KMS-11 (cell line): Measurements from ENCODE around the gene NAMPT.

ENCODE experiments used
- H2AFZ ChIP-seq: fragments of 200-600 bp; sonication (generic); 2 replicates; pipeline ENCODE4 v1.6.1; 2016; ENCODE audit warnings: antibody characterized with exemption, mixed run types, low read depth
- H3K27ac ChIP-seq: fragments of 200-600 bp; sonication (generic); 2 replicates; pipeline ENCODE4 v1.6.1; 2016; ENCODE audit warnings: mild to moderate bottlenecking, mixed run types
- H3K27me3 ChIP-seq: fragments of 200-600 bp; sonication (generic); 2 replicates; pipeline ENCODE4 v1.6.1; 2017; ENCODE audit warnings: mild to moderate bottlenecking, low read depth, mixed run types, moderate library complexity; ENCODE audit not compliant: insufficient read depth
- H3K36me3 ChIP-seq: fragments of 200-600 bp; sonication (generic); 2 replicates; pipeline ENCODE4 v1.6.1; 2017; ENCODE audit warnings: mild to moderate bottlenecking, mixed run types; ENCODE audit not compliant: insufficient read depth
- H3K4me1 ChIP-seq: fragments of 200-600 bp; sonication (generic); 2 replicates; pipeline ENCODE4 v1.6.1; 2016; ENCODE audit warnings: mild to moderate bottlenecking, low read depth, mixed run types; ENCODE audit not compliant: poor library complexity, severe bottlenecking
- H3K4me2 ChIP-seq: fragments of 200-600 bp; sonication (generic); 2 replicates; pipeline ENCODE4 v1.7.0; 2016; ENCODE audit warnings: mild to moderate bottlenecking, mixed run types
- H3K4me3 ChIP-seq: fragments of 200-600 bp; sonication (generic); IDR thresholded peaks from 2 replicates; pipeline ENCODE4 v1.6.1; 2017; ENCODE audit warnings: low read depth, low read length, mixed read lengths; ENCODE audit not compliant: insufficient read depth
- H3K79me2 ChIP-seq: fragments of 200-600 bp; sonication (generic); 2 replicates; pipeline ENCODE4 v1.6.1; 2016; ENCODE audit warnings: low read depth, mixed run types; ENCODE audit not compliant: insufficient read depth
- H3K9ac ChIP-seq: fragments of 200-600 bp; sonication (generic); 2 replicates; pipeline ENCODE4 v1.6.1; 2016; ENCODE audit warnings: mild to moderate bottlenecking, mixed run types
- H4K20me1 ChIP-seq: fragments of 200-600 bp; sonication (generic); 2 replicates; pipeline ENCODE4 v1.6.1; 2016; ENCODE audit warnings: mild to moderate bottlenecking, mixed run types; ENCODE audit not compliant: insufficient read depth
- CTCF ChIP-seq: fragments of 200-600 bp; sonication (generic); conservative IDR thresholded peaks from 2 replicates; pipeline ENCODE4 v1.6.1; 2017; ENCODE audit warnings: low read depth, mild to moderate bottlenecking, antibody characterized with exemption, low read length, moderate library complexity, mixed read lengths

The NAMPT gene

GRCh38 chr7:106318482-106318881, 33.7 kb upstream of the NAMPT start:
- TF ChIP-seq CTCF, result no peak
- H2AFZ ChIP-seq, result no peak overlapping the region
- no peak overlapping the region for H3K9ac ChIP-seq
- no peaks in the 10 kb centered on the region for H3K36me3 ChIP-seq
- H3K27ac ChIP-seq, result no peak overlapping the region
- no peak overlapping the region for H3K4me3 ChIP-seq
- no peaks in the 10 kb centered on the region for H3K4me1 ChIP-seq
- no peaks in the 10 kb centered on the region for H3K27me3 ChIP-seq
- H3K4me2 ChIP-seq, result no peak overlapping the region
- H4K20me1 ChIP-seq, result no peaks in the 10 kb centered on the region
- no peaks in the 10 kb centered on the region for H3K79me2 ChIP-seq

- no peak overlapping the region for H3K27ac ChIP-seq
- no peaks in the 10 kb centered on the region for H3K27me3 ChIP-seq
- H3K4me3 ChIP-seq, result no peak overlapping the region
These were observed 33.2 kb upstream of the NAMPT start for GRCh38 chr7:106317971-106318370.

GRCh38 chr7:106316947-106317346, 32.2 kb upstream of the NAMPT start:
- Histone ChIP-seq H3K4me1 (no peaks in the 10 kb centered on the region), H2AFZ (no peak overlapping the region), H3K27me3 (no peaks in the 10 kb centered on the region), H3K79me2 (no peaks in the 10 kb centered on the region), H3K27ac (no peak overlapping the region), H3K9ac (no peak overlapping the region), H3K4me2 (no peak overlapping the region), H4K20me1 (no peaks in the 10 kb centered on the region), H3K4me3 (no peak overlapping the region), H3K36me3 (no peaks in the 10 kb centered on the region)
- TF ChIP-seq CTCF, result no peak

More at GRCh38 chr7:106317971-106318370, 33.2 kb upstream of the NAMPT start:
- Histone ChIP-seq H3K4me2 (no peak overlapping the region), H3K4me1 (no peaks in the 10 kb centered on the region), H3K36me3 (no peaks in the 10 kb centered on the region), H4K20me1 (no peaks in the 10 kb centered on the region), H2AFZ (no peak overlapping the region), H3K9ac (no peak overlapping the region), H3K79me2 (no peaks in the 10 kb centered on the region)
- TF ChIP-seq CTCF, result no peak

GRCh38 chr7:106314875-106315274, 30.1 kb upstream of the NAMPT start:
- Histone ChIP-seq H3K36me3 (no peaks in the 10 kb centered on the region), H3K4me2 (no peak overlapping the region), H2AFZ (no peak overlapping the region), H3K4me3 (no peak overlapping the region), H3K27ac (no peak overlapping the region), H3K4me1 (no peaks in the 10 kb centered on the region), H3K79me2 (no peaks in the 10 kb centered on the region), H4K20me1 (no peaks in the 10 kb centered on the region), H3K9ac (no peak overlapping the region), H3K27me3 (no peaks in the 10 kb centered on the region)
- no peak for TF ChIP-seq CTCF
